Pancreas (tissue), 10 donors: ENCODE data around the gene CRMP1. TPM values are rescaled to one million over a fixed set of nuclear protein-coding genes. Genes with fewer than 3 reads are reported as not detected.
A peak's percentile ranks its signal among the peaks of the same experiment; 100 is the strongest.

Source experiments
- ATAC-seq, 4 donors: fragments of 200-7000 bp; cut with Tn5 transposase; one replicate each; pipeline versions ENCODE4 v1.8.0 to v1.9.1; 2020; ENCODE audit warnings: mild to moderate bottlenecking in 4 of 4, moderate library complexity in 4 of 4
- DNase-seq, 6 donors: peaks; one replicate each; pipeline ENCODE4 v3.0.0-alpha.2; 2020
- FAIRE-seq: peaks from 2 replicates; lab custom pipeline; 2012; peaks lifted over from hg19 to GRCh38; lab: Jason Lieb, UNC
- H3K27ac ChIP-seq, 4 donors: fragments of 200-600 bp; sonication (generic); 1 replicate in 3 of 4; 2 replicates in 1 of 4; pipeline versions ENCODE4 v1.5.0 to v1.8.0; 2020
- H3K27me3 ChIP-seq, 4 donors: fragments of 200-600 bp; one replicate each; pipeline ENCODE4 v1.8.0; 2021
- H3K36me3 ChIP-seq, 3 donors: fragments of 200-600 bp; sonication (generic) in 1 of 3; one replicate each; pipeline versions ENCODE4 v1.5.0 to v1.8.0; 2020 to 2021
- H3K4me1 ChIP-seq, 3 donors: fragments of 200-600 bp; one replicate each; pipeline ENCODE4 v1.8.0; 2021
- H3K4me3 ChIP-seq, 4 donors: fragments of 200-600 bp; sonication (generic) in 2 of 4; one replicate each; pipeline versions ENCODE4 v1.5.0 to v1.8.0; 2020 to 2021
- H3K9me3 ChIP-seq, 4 donors: fragments of 200-600 bp; one replicate each; pipeline ENCODE4 v1.8.0; 2021
- CTCF ChIP-seq, 4 donors: fragments of 200-600 bp; sonication (generic) in 3 of 4; IDR thresholded peaks; one replicate each; pipeline versions ENCODE4 v1.5.0 to v1.8.0; 2021; ENCODE audit warnings: antibody characterized with exemption in 4 of 4
- WGBS, 2 donors: extraction: QIAGEN DNeasy Blood & Tissue Kit; methylation state at CpG; one replicate each; pipeline ENCODE4 v1.1.7; 2013; 5-methylcytosine and 5-hydroxymethylcytosine counted together
- intact Hi-C, 3 donors: fragments of 100-400 bp; cut with DNase I; formaldehyde crosslinking; loops; one replicate each; pipeline versions ENCODE4 v1.11.1 to v1.14.2; 2022
- polyA plus RNA-seq, 2 donors: library from polyadenylated mRNA; stranded (reverse); fragments of 200-250 nt; gene quantifications; one replicate each; pipeline ENCODE4 v1.2.3, GENCODE V29; 2013
- total RNA-seq, 6 donors: library from RNA; stranded (reverse); fragmentation: NEBNext Ultra II Directional in 4 of 6; extraction: Animal tissue kit (Norgen Biotek cat#: 25700) in 4 of 6; gene quantifications; one replicate each; pipeline versions ENCODE4 v1.2.1 to v1.2.4, GENCODE V29; 2021 to 2023
- donor health status: healthy with polysubstance abuse.
- donor health status: DM: no; HTN: no; CAD: no; lungs with moderate emphysema.
- donor health status: DM: no; HTN: no; CAD: no.
- donor health status: control.
- donor health status: control.
- donor health status: Bipolar disorder and iron deficiency.
- donor health status: DM: yes; HTN: yes; CAD: no.
- donor health status: DM: no; HTN: no; CAD: no.
- donor health status: DM: no; HTN: no; CAD: no.
- donor health status: DM: yes; HTN: yes; CAD: no.

Gene CRMP1
- total and polyA plus RNA-seq, 8 donors = 0.69 to 21.4 (median 2.6) TPM

GRCh38 chr4:5826437-5827107 is 66.3 kb downstream of the CRMP1 start:
- intact Hi-C loops = no loop called here
- WGBS, 2 donors = 63 to 76% methylated on average over 5 of the region's 5 CpGs

GRCh38 chr4:5825321-5826041 is 67.4 kb downstream of the CRMP1 start:
- 82 to 93% methylated on average over 19 of the region's 19 CpGs for WGBS, 2 donors
- Histone ChIP-seq H3K27me3 (no peaks in the 10 kb centered on the region), H3K36me3 (no peaks in the 10 kb centered on the region), H3K27ac (no peak overlapping the region), H3K9me3 (no peaks in the 10 kb centered on the region), H3K4me3 (no peak overlapping the region), H3K4me1 (no peaks in the 10 kb centered on the region)
- FAIRE-seq (no peak), DNase-seq (no peak), ATAC-seq (no peak)
- no peak for TF ChIP-seq CTCF (IDR thresholded peaks at IDR 0.05)
- intact Hi-C loops = no loop called here

More at GRCh38 chr4:5826437-5827107, 66.3 kb downstream of the CRMP1 start:
- no peak for FAIRE-seq
- H3K9me3 ChIP-seq = no peaks in the 10 kb centered on the region
- DNase-seq = no peak
- ATAC-seq = no peak
- H3K4me1 ChIP-seq = no peaks in the 10 kb centered on the region
- H3K4me3 ChIP-seq = no peak overlapping the region
- H3K27ac ChIP-seq = no peak overlapping the region
- no peaks in the 10 kb centered on the region for H3K36me3 ChIP-seq
- TF ChIP-seq CTCF (IDR thresholded peaks at IDR 0.05) = no peak
- no peaks in the 10 kb centered on the region for H3K27me3 ChIP-seq

GRCh38 chr4:5824635-5825034 is 68.3 kb downstream of the CRMP1 start:
- H3K4me3 ChIP-seq = no peak overlapping the region
- FAIRE-seq = no peak
- H3K27ac ChIP-seq = no peak overlapping the region
- no peaks in the 10 kb centered on the region for H3K36me3 ChIP-seq
- no peaks in the 10 kb centered on the region for H3K27me3 ChIP-seq
- 72 to 80% methylated on average over 6 of the region's 6 CpGs for WGBS, 2 donors
- intact Hi-C loops = no loop called here
- no peak for DNase-seq
- peak in 1 of 4 donors; percentile 12 for TF ChIP-seq CTCF (IDR thresholded peaks at IDR 0.05)
- peak in 3 of 4 donors; percentile 22 to 28 (median 27) for ATAC-seq
- no peaks in the 10 kb centered on the region for H3K9me3 ChIP-seq
- H3K4me1 ChIP-seq = no peaks in the 10 kb centered on the region

GRCh38 chr4:5824227-5824626 is 68.7 kb downstream of the CRMP1 start:
- Histone ChIP-seq H3K27ac (no peak overlapping the region), H3K27me3 (no peaks in the 10 kb centered on the region), H3K36me3 (no peaks in the 10 kb centered on the region), H3K9me3 (no peaks in the 10 kb centered on the region), H3K4me3 (no peak overlapping the region), H3K4me1 (no peaks in the 10 kb centered on the region)
- intact Hi-C loops = no loop called here
- no peak for TF ChIP-seq CTCF (IDR thresholded peaks at IDR 0.05)
- ATAC-seq (no peak), FAIRE-seq (no peak), DNase-seq (no peak)
- 86 to 90% methylated on average over 7 of the region's 7 CpGs for WGBS, 2 donors
